HG03342 (cell line): Measurements from ENCODE around the gene C14orf132.

Source experiments
- ATAC-seq: cut with Tn5 transposase; IDR thresholded peaks from one replicate; pipeline ENCODE4 v1.9.1; 2021; ENCODE audit warnings: mild to moderate bottlenecking, moderate library complexity; ENCODE audit not compliant: unreplicated experiment

C14orf132 gene

GRCh38 chr14:96039633-96040311, 610 bp downstream of the C14orf132 start:
- ATAC-seq = no peak

DNA sequence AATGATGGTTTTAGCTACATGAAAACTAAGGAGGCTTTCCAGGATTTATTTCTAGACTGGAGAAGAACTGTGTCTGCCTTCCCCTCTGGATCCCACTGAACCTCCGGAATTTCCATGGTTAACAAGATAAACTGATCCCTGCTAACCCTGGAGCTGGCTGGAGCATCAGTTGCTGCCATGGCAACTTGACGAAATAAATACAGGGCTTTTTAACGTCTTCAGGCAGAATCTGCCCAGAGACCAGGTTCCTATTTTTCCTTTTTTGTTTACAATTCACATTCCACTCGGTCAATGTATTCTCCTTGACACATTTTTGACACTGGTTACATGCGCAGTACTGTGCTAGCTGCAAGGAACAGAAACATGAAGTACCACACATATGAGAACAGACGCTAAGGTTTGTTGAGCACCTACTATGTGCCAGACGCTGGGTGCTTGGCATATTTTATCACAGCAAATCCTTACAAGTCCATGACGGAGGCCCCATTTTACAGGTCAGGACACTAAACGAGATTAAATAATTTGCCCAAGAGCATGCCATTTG, 1.7 kb downstream of the C14orf132 start:
- no peak for ATAC-seq

DNA sequence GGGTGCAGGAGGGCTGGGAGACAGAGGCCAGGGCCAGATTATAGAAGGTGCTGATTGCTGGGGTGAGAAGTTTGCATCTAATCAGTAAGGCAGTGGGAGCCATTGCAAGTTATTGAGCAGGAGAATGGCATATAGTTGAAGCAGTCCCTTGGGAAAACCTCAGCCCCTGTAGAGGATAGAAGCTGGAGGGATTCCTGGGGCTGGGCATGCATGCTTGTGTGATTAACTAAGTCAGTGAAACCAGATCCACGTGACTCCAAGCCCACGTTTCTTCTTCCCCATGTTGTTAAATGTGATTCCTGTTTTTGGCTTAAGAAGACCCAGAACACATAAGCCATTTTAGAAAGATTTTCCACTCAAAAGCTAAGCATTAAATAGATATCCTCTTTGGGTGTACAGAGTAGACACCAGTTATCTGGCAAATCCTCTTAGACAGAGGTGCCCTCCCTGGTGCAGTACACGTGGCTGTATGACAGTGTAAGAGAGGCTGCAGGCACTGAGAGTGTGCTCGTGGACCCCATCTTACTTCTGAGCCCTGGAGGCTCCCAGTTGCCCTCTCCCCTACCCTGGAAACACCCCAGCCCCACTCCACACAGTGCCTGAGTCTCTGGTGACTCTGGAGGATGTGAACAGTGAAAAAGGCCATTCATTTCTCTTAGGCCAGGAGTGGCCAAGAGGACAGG, 3.2 kb downstream of the C14orf132 start:
- ATAC-seq = no peak

DNA sequence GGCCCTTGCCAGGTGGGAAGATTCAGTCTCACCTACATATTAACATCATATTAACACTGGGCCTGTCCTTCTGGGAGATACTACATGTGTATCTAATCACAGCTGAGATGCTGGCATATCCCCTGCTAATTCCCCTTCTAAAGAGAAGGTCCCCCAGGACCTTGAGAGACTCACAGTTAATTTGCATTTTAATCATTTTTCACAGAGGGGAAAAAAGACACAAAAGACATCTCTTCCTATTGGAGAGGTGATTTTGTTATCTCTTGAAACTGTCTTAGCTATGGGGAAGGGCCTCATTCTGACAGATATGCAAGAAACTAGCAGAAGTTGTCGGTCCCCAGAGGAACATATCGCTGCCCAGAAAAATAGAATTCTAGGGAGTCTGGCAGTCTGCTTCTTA, 7.5 kb downstream of the C14orf132 start:
- ATAC-seq = no peak

GRCh38 chr14:96047101-96047500, 7.9 kb downstream of the C14orf132 start:
- ATAC-seq = no peak

DNA sequence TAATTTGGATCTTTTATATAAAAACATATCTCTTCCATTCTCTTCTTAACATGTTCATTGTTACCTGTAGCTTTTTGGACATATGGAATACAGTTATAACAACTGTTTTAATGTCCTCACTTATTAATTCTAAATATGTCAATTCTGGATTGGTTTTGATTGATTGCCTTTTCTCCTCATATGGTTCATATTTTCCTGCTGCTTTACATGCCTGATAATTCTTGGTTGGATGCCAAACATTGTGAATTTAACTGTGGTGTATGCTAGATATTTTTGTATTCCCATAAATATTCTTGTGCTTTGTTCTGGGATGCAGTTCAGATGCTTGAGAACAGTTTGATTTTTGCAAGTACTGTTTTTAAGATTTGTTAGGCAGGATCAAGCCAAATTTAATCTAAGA, 10.8 kb downstream of the C14orf132 start:
- no peak for ATAC-seq

DNA sequence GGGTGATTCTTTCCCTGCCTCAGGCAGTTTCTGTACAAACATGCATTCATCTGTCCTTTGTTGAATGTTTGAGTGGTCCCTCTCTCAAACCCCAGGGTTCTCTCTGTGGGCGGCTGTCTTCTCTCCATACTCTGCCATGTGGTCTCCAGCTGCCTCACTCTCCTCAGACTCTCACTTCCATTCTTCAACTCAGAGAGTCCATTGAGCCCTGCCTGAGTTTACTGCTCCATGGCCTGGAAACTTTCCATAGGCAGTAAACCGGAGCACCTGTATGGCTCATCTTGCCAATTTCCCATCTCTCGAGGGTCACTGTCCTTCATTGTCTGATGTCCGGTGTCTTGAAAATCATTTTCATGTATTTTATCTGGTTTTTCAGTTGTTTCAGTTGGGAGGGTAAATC, 11.3 kb downstream of the C14orf132 start:
- ATAC-seq = no peak

DNA sequence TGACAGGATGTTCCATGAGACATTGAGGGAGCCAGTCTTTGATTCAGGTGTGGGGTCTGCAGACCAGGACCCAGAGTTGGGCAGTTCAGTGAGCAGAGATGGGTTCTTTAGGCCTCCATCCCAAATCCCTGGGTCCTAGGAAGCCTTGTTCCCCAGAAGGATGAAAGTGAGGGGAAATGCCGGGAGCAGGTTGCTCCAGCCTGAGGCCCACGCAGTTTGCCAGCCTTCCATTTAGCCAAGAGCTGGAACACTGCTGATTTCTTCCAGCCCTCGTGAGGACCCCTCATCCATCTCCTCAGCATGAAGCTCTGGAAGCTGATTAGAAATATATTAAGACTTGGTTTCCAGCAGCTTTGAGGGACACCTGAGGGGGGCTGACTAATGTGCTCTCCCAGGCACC, 12.1 kb downstream of the C14orf132 start:
- no peak for ATAC-seq

- no peak for ATAC-seq
Measured at GRCh38 chr14:96051642-96052540, 12.7 kb downstream of the C14orf132 start.

DNA sequence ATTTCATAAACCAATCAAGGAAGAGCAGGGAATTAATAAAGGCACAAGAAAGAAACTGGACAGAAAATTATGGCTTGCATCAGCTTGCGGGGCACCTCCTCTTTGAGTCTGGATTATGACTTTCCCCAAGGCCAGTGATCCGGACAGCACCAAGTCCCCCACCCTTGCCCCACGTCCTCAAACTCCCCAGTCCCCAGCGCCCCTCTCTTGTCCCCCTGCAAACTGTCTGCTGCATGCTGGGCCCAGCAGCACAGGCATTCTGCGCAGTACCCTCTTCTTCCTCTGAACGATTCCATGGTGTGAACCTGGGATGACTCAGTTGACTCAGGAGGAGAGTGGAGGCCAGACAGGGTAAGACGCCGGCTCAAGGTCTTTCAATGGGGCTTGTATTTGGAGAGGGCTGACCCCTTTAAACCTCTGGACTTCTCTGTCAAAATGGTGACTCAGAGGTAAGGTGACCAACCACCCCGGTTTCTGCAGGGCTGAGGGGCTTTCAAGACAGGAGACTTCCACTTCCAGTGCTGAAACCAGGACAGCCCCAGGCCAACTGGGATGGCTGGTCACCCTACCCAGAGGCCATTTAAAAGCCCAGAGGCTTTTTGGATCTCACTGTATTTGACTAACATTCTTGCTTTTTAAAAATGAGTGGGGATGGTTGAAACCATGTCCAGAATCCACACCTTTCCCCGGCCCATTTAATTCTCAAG, 13.5 kb downstream of the C14orf132 start:
- ATAC-seq = no peak

- no peak for ATAC-seq
Measured at GRCh38 chr14:96053248-96053599, 14.1 kb downstream of the C14orf132 start.

DNA sequence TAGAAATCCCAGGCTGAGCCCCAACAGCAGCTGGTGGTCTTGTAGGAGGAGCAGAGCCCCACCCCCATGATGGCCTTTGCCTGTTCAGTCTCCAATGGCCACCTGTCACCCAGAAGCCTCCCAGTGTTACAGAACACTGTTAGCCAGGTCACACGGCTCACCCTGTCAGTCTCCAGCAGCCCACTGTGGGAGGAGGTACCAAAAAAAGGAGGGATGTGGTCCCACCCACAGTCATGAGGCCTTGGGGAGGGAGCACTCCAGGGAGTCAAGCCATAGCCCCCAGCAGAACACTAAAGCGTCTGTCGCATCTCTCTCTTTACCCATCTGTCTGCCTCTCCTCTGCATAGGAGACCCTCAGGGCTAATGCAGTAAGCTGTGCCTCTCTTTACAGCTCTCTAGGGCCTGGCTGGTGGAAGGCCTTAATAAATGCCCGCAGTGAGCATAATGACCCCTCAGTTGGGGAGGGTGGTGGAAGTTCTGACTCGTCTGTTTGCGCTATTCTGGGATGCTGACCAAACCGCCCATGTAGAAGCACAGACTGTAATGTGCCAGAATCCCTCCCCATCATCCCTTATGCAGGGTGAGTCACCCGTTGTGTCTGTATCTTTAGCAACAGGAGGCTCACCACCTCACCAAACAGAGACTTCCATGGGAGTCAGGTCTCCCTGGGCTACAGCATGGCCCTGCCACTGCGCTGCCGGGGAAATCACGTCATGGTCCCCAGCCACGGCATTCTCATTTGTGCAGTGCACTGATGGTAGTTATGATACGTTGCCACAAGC, 14.6 kb downstream of the C14orf132 start:
- ATAC-seq = no peak

GRCh38 chr14:96054661-96055060, 15.5 kb downstream of the C14orf132 start:
- ATAC-seq = no peak

GRCh38 chr14:96055065-96055752, 16.0 kb downstream of the C14orf132 start:
- no peak for ATAC-seq

GRCh38 chr14:96055753-96056508, 16.8 kb downstream of the C14orf132 start:
- ATAC-seq = no peak

DNA sequence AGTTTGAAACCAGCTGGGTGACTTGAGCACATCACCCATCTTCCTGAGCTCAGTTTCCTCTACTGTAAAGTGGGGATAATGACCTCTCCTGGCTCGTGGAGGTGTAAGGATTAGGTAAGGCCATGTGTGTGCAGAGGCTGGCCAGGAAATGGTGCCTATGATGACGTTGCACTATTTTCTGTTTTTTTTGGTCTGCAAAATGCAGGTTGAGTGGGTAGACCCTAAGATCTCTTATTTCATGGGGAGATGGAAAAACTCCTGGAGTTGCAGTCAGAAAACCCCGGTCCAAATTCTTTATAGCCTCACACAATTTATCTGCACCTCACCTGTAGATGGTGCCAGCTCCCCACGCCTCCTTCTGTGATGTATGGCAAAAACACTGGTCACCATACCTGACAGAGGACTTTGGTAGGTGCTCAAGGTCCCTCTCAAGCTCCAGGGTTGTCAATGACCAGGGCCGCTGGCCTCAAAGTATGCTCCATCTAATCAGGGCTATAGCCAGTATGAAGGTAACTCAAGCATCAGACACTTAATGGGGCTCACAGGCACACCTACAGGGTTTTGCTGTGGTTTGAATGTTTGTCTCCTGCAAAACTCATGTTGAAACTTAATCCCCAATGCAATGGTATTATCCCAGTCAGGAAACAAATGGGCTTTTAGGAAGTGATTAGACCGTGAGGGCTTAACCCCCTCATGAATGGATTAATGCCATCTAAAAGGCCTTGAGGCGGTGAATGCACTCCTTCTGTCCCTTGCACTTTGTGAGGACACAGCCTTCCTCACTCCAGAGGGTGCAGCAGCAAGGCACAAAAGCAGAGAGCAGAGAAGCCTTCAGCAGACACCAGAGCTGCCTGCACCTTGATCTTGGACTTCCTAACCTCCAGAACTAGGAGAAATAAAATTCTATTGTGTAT, 17.6 kb downstream of the C14orf132 start:
- no peak for ATAC-seq

DNA sequence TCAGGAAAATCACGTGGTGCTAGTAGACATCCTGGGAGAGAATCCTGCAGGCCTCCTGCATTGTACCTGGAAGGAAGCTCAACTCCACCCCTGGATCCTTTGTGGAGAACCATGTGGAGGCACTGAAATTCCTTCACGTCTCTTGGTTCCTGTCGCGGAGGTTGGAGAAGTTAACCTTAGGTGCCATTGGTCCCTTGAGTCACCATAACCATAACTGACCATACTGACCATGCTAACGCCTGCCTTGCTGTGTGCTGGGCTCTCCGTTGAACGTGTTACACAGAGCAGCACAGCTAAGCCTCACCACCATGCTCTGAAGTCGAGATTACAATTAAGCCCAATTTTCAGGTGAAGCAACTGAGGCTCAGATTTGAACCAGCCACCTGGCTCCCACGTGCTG, 18.6 kb downstream of the C14orf132 start:
- no peak for ATAC-seq
